Measurements from ENCODE around the gene YJEFN3.

YJEFN3 gene

DNA sequence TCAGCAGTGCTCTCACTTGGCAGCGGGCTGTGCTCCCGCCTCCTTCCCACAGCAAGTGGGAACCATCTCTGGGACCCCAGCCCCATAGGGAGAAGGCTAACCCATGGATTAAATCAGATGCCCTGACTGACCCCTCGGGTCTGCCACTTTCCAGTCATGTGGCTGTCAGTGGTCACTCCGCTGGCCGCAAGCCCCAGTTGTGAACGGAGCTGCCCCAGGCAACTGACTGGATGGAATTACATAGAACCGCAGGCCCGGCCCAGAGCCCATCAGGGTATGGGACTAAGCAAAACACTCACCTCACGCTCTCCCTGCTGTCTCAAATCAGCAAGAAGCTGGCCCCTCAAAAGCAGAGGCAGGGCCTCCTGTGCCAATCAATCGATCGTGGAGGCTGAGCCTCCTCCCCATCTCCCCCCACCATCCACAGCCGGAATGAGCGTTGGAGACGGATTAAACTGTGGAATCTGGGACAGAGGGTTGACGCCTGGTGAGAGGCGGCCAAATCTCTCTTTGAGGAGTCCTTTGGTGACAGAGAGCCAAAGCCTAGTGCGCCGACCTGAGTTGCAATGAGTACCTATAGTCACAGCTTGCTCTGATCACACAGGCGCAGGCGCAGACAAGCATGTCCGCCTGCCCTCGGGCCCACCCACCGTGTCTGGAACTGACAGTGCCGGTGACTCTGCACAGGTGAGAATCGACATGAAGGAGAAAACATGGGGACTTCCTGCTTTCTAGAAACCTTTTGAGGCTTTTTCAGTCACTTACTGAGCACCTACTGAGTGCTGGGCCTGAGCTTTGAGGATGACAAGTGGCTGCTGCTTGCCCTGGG lies 51.0 kb downstream of the YJEFN3 start (continued):
- no peak for TF ChIP-seq ZNF843 (tag by site-specific recombination; IDR thresholded peaks at IDR 0.05)

DNA sequence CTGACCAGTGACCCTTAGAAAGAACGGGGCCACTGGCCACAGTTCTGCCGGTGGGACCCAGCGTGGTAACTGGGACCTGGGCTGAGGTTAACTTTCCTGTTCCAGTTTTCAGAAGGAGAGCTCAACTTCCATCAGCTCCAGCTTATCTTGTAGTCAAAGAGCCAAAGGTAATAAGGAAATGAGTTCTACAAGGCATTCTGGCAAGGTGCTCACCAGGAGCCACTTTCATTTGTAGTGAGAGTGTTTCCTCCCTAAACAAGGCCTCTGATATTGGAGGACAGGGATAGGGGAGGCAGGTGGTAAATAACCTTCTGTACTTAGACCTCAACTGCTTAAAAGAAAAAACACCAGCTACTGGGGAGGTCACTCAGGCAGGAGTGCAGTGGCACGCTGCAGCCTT lies 51.7 kb downstream of the YJEFN3 start:
- H3K36me3 ChIP-seq (ENCODE audit: control insufficient read depth in 2 of 2, insufficient read depth in 1 of 2, low read length in 2 of 2) = no peaks in the 10 kb centered on the region
- no peak overlapping the region for H3K4me3 ChIP-seq (ENCODE audit: low read depth, low read length)
- POLR2A ChIA-PET = no interaction called here
- H3K27ac ChIP-seq (ENCODE audit: extremely low read depth, low read depth, low read length) = no peak overlapping the region
- CTCF ChIA-PET = no interaction called here
- TF ChIP-seq ZBTB1 (tag by site-specific recombination; IDR thresholded peaks at IDR 0.05) (no peak), ZNF292 (tag by site-specific recombination; IDR thresholded peaks at IDR 0.05; ENCODE audit: borderline replicate concordance, low read depth) (no peak), ZNF266 (tag by site-specific recombination; IDR thresholded peaks at IDR 0.05; ENCODE audit: low read depth) (no peak), ZSCAN30 (tag by site-specific recombination; IDR thresholded peaks at IDR 0.05) (no peak), ZNF354C (tag by site-specific recombination; IDR thresholded peaks at IDR 0.05; ENCODE audit: borderline replicate concordance, low read depth) (no peak), ZNF239 (tag by site-specific recombination; IDR thresholded peaks at IDR 0.05) (no peak), ZNF202 (tag by site-specific recombination; IDR thresholded peaks at IDR 0.05; ENCODE audit: borderline replicate concordance) (no peak), ZNF211 (tag by site-specific recombination; IDR thresholded peaks at IDR 0.05; ENCODE audit: low read depth) (no peak), OVOL3 (tag by site-specific recombination; IDR thresholded peaks at IDR 0.05) (no peak), ZNF501 (tag by site-specific recombination; IDR thresholded peaks at IDR 0.05) (no peak), ZNF404 (tag by site-specific recombination; IDR thresholded peaks at IDR 0.05) (no peak), ZNF660 (tag by site-specific recombination; IDR thresholded peaks at IDR 0.05) (no peak), ZNF133 (tag by site-specific recombination; IDR thresholded peaks at IDR 0.05) (no peak), ZNF654 (tag by site-specific recombination; IDR thresholded peaks at IDR 0.05; ENCODE audit: low read depth) (no peak)
- TF ChIP-seq, protein P1, sequence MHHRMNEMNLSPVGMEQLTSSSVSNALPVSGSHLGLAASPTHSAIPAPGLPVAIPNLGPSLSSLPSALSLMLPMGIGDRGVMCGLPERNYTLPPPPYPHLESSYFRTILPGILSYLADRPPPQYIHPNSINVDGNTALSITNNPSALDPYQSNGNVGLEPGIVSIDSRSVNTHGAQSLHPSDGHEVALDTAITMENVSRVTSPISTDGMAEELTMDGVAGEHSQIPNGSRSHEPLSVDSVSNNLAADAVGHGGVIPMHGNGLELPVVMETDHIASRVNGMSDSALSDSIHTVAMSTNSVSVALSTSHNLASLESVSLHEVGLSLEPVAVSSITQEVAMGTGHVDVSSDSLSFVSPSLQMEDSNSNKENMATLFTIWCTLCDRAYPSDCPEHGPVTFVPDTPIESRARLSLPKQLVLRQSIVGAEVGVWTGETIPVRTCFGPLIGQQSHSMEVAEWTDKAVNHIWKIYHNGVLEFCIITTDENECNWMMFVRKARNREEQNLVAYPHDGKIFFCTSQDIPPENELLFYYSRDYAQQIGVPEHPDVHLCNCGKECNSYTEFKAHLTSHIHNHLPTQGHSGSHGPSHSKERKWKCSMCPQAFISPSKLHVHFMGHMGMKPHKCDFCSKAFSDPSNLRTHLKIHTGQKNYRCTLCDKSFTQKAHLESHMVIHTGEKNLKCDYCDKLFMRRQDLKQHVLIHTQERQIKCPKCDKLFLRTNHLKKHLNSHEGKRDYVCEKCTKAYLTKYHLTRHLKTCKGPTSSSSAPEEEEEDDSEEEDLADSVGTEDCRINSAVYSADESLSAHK (tag by site-specific recombination; IDR thresholded peaks at IDR 0.05) = no peak
- H3K9me3 ChIP-seq (ENCODE audit: control insufficient read depth, insufficient read depth, low read depth, low read length) = no peaks in the 10 kb centered on the region
- H3K4me1 ChIP-seq (ENCODE audit: control insufficient read depth, insufficient read depth, low read length) = no peaks in the 10 kb centered on the region

DNA sequence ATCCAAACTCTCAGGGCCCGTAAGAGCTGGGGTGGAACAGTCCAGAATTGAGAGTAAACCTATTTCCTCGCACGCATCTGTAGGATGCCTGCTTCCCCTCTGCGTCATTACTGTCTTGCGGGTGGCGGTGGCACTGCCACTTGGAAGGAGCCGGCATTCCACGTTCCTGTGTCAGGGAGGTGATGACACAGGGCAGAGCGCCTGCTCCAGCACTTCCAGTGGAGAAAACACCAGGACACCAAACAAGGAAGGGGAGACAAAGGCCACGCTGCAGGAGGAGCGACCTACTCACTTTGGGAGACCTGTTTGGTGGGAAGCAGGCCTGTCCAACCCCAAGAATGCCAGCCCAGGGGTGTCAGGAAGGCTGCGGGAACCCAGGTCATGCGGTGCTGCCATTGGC lies 52.7 kb downstream of the YJEFN3 start:
- POLR2A ChIA-PET = no interaction called here
- CTCF ChIA-PET = no interaction called here
- TF ChIP-seq ZSCAN23 (tag by site-specific recombination; IDR thresholded peaks at IDR 0.05) (no peak), KLF9 (tag by site-specific recombination; IDR thresholded peaks at IDR 0.05; ENCODE audit: low read depth) (no peak), ZNF792 (tag by site-specific recombination; IDR thresholded peaks at IDR 0.05) (no peak), ZBTB7A (tag by site-specific recombination; IDR thresholded peaks at IDR 0.05; ENCODE audit: low read depth) (no peak), IKZF3 (tag by site-specific recombination; IDR thresholded peaks at IDR 0.05) (no peak)
- TF ChIP-seq, protein P2, sequence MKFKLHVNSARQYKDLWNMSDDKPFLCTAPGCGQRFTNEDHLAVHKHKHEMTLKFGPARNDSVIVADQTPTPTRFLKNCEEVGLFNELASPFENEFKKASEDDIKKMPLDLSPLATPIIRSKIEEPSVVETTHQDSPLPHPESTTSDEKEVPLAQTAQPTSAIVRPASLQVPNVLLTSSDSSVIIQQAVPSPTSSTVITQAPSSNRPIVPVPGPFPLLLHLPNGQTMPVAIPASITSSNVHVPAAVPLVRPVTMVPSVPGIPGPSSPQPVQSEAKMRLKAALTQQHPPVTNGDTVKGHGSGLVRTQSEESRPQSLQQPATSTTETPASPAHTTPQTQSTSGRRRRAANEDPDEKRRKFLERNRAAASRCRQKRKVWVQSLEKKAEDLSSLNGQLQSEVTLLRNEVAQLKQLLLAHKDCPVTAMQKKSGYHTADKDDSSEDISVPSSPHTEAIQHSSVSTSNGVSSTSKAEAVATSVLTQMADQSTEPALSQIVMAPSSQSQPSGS (tag by site-specific recombination; IDR thresholded peaks at IDR 0.05; ENCODE audit: low read depth) = no peak
- TF ChIP-seq, protein P3, sequence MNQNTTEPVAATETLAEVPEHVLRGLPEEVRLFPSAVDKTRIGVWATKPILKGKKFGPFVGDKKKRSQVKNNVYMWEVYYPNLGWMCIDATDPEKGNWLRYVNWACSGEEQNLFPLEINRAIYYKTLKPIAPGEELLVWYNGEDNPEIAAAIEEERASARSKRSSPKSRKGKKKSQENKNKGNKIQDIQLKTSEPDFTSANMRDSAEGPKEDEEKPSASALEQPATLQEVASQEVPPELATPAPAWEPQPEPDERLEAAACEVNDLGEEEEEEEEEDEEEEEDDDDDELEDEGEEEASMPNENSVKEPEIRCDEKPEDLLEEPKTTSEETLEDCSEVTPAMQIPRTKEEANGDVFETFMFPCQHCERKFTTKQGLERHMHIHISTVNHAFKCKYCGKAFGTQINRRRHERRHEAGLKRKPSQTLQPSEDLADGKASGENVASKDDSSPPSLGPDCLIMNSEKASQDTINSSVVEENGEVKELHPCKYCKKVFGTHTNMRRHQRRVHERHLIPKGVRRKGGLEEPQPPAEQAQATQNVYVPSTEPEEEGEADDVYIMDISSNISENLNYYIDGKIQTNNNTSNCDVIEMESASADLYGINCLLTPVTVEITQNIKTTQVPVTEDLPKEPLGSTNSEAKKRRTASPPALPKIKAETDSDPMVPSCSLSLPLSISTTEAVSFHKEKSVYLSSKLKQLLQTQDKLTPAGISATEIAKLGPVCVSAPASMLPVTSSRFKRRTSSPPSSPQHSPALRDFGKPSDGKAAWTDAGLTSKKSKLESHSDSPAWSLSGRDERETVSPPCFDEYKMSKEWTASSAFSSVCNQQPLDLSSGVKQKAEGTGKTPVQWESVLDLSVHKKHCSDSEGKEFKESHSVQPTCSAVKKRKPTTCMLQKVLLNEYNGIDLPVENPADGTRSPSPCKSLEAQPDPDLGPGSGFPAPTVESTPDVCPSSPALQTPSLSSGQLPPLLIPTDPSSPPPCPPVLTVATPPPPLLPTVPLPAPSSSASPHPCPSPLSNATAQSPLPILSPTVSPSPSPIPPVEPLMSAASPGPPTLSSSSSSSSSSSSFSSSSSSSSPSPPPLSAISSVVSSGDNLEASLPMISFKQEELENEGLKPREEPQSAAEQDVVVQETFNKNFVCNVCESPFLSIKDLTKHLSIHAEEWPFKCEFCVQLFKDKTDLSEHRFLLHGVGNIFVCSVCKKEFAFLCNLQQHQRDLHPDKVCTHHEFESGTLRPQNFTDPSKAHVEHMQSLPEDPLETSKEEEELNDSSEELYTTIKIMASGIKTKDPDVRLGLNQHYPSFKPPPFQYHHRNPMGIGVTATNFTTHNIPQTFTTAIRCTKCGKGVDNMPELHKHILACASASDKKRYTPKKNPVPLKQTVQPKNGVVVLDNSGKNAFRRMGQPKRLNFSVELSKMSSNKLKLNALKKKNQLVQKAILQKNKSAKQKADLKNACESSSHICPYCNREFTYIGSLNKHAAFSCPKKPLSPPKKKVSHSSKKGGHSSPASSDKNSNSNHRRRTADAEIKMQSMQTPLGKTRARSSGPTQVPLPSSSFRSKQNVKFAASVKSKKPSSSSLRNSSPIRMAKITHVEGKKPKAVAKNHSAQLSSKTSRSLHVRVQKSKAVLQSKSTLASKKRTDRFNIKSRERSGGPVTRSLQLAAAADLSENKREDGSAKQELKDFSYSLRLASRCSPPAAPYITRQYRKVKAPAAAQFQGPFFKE (tag by site-specific recombination; IDR thresholded peaks at IDR 0.05; ENCODE audit: borderline replicate concordance) = no peak

More for the DNA sequence above, 52.7 kb downstream of the YJEFN3 start:
- Histone ChIP-seq H3K9me3 (ENCODE audit: control insufficient read depth, insufficient read depth, low read depth, low read length) (no peaks in the 10 kb centered on the region), H3K36me3 (ENCODE audit: control insufficient read depth in 2 of 2, insufficient read depth in 1 of 2, low read length in 2 of 2) (no peaks in the 10 kb centered on the region), H3K4me3 (ENCODE audit: low read depth, low read length) (no peak overlapping the region), H3K27ac (ENCODE audit: extremely low read depth, low read depth, low read length) (no peak overlapping the region), H3K4me1 (ENCODE audit: control insufficient read depth, insufficient read depth, low read length) (0 out of 2 replicates have a peak, but pooled peaks cover 2% of the 10 kb centered on the region)
